Mammary epithelial cell (primary cell): ENCODE measurements around the gene ETV1.

ENCODE experiments used
- CTCF ChIP-seq, 2 donors: IDR thresholded peaks in 1 of 2; conservative IDR thresholded peaks in 1 of 2; 2 replicates each; pipeline ENCODE4 v1.5.1; 2011 to 2012; ENCODE audit warnings: inconsistent platforms in 2 of 2, low read length in 2 of 2, mild to moderate bottlenecking in 2 of 2, control low read depth in 1 of 2, low read depth in 1 of 2; ENCODE audit not compliant: insufficient read depth in 1 of 2; ENCODE audit errors: extremely low read depth in 1 of 2
- EZH2 ChIP-seq: IDR thresholded peaks from 2 replicates; pipeline ENCODE4 v1.6.1; 2012; ENCODE audit warnings: low read length, inconsistent platforms, borderline replicate concordance

- no peak for TF ChIP-seq CTCF (conservative IDR thresholded peaks at IDR 0.05 in 1 of 2, IDR thresholded peaks at IDR 0.05 in 1 of 2; ENCODE audit: extremely low read depth in 1 of 2, insufficient read depth in 1 of 2, low read depth in 1 of 2, low read length in 2 of 2)
- TF ChIP-seq EZH2: no peak
These were observed 69.3 kb downstream of the ETV1 start for GRCh38 chr7:13920053-13920697.
